Right atrium auricular region (tissue), 2 donors: Measurements from ENCODE around the gene TTC5. TPM values are rescaled to one million over a fixed set of nuclear protein-coding genes. Genes with fewer than 3 reads are reported as not detected.
"Not testable (repeated sequence)": the region's sequence is repeated elsewhere in the genome, so short reads cannot be mapped to it uniquely, and the experiment has no call there.

Source experiments
- DNase-seq: peaks from one replicate; pipeline ENCODE4 v3.0.0-alpha.2; 2019; ENCODE audit warnings: low spot score
- H3K27ac ChIP-seq, 2 donors: fragments of 200-600 bp; sonication (generic); 1 replicate in 1 of 2; 2 replicates in 1 of 2; pipeline ENCODE4 v1.5.1; 2016 to 2019
- H3K27me3 ChIP-seq, 2 donors: fragments of 200-600 bp; sonication (generic); one replicate each; pipeline versions ENCODE4 v1.5.1 to v1.6.0; 2017 to 2019
- H3K36me3 ChIP-seq: fragments of 200-600 bp; sonication (generic); one replicate; pipeline ENCODE4 v1.5.1; 2016
- H3K4me1 ChIP-seq, 2 donors: fragments of 200-600 bp; sonication (generic); one replicate each; pipeline versions ENCODE4 v1.5.1 to v1.6.0; 2017 to 2019
- H3K4me3 ChIP-seq, 2 donors: fragments of 200-600 bp; sonication (generic); 1 replicate in 1 of 2; 2 replicates in 1 of 2; pipeline ENCODE4 v1.5.1; 2017 to 2019; ENCODE audit warnings: mild to moderate bottlenecking in 1 of 2, moderate library complexity in 1 of 2
- H3K9me3 ChIP-seq, 2 donors: fragments of 200-600 bp; sonication (generic); one replicate each; pipeline ENCODE4 v1.5.1; 2019
- CTCF ChIP-seq, 2 donors: fragments of 200-600 bp; sonication (generic); IDR thresholded peaks; one replicate each; pipeline ENCODE4 v1.5.1; 2019; ENCODE audit warnings: antibody characterized with exemption in 2 of 2
- total RNA-seq, 2 donors: library from RNA; depleted of rRNA; stranded (reverse); fragments of >200 nt; gene quantifications; one replicate each; pipeline ENCODE4 v1.1.0, GENCODE V29; 2016

Gene TTC5
- total RNA-seq, 2 donors from 2014 or later: 4.3 to 7.7 TPM

- no peak for TF ChIP-seq CTCF (IDR thresholded peaks at IDR 0.05)
- no peak for DNase-seq
- H3K36me3 ChIP-seq: no peaks in the 10 kb centered on the region
These were observed 31.7 kb downstream of the TTC5 start for GRCh38 chr14:20274062-20274461.

GRCh38 chr14:20264361-20264760, 41.4 kb downstream of the TTC5 start:
- H3K4me1 ChIP-seq, H3K36me3 ChIP-seq, H3K27ac ChIP-seq, H3K9me3 ChIP-seq, H3K27me3 ChIP-seq, DNase-seq, H3K4me3 ChIP-seq: not testable (repeated sequence)

More at GRCh38 chr14:20274062-20274461, 31.7 kb downstream of the TTC5 start:
- no peaks in the 10 kb centered on the region for H3K4me1 ChIP-seq
- H3K27ac ChIP-seq: no peak overlapping the region
- H3K9me3 ChIP-seq: peaks cover 0 to 5% of the 10 kb centered on the region in 2 donors
- H3K4me3 ChIP-seq: no peak overlapping the region
- H3K27me3 ChIP-seq: no peaks in the 10 kb centered on the region

- H3K36me3 ChIP-seq: no peaks in the 10 kb centered on the region
- H3K9me3 ChIP-seq: no peaks in the 10 kb centered on the region
- H3K4me1 ChIP-seq: no peaks in the 10 kb centered on the region
- H3K4me3 ChIP-seq: no peak overlapping the region
- no peak overlapping the region for H3K27ac ChIP-seq
- TF ChIP-seq CTCF (IDR thresholded peaks at IDR 0.05): no peak
- H3K27me3 ChIP-seq: no peaks in the 10 kb centered on the region
- DNase-seq: no peak
These were observed 43.1 kb downstream of the TTC5 start for GRCh38 chr14:20262642-20263128.

- no peak for DNase-seq
- TF ChIP-seq CTCF (IDR thresholded peaks at IDR 0.05): no peak
- Histone ChIP-seq H3K4me3 (no peak overlapping the region), H3K4me1 (no peaks in the 10 kb centered on the region), H3K36me3 (no peaks in the 10 kb centered on the region), H3K9me3 (peaks cover 0 to 10% of the 10 kb centered on the region in 2 donors), H3K27ac (no peak overlapping the region), H3K27me3 (no peaks in the 10 kb centered on the region)
These were observed 58.0 kb downstream of the TTC5 start for GRCh38 chr14:20247646-20248246.

Other genes starting within 250 kb of the TTC5 start
- gene OR4L1, start 245.9 kb downstream of the TTC5 start, total RNA-seq: not detected
- not detected for gene OR4K17, start 195.2 kb downstream of the TTC5 start, total RNA-seq
- gene OR4N5, start 167.1 kb downstream of the TTC5 start, total RNA-seq: not detected
- gene OR11G2, start 115.1 kb downstream of the TTC5 start, total RNA-seq: not detected
- not detected for gene OR11H6, start 82.2 kb downstream of the TTC5 start, total RNA-seq
- not detected for gene OR11H7, start 77.0 kb downstream of the TTC5 start, total RNA-seq
- gene OR11H4, start 66.7 kb downstream of the TTC5 start, total RNA-seq: not detected
- 10 to 100 TPM; 52.9 to 71.1 TPM for gene CCNB1IP1, start 27.3 kb upstream of the TTC5 start, total RNA-seq
- gene PARP2, start 37.7 kb upstream of the TTC5 start, total RNA-seq: 1 to 10 TPM; 6.5 to 8.9 TPM
- 10 to 100 TPM in 1 of 2 donors, 1 to 10 TPM in 1; 6.9 to 11.9 TPM for gene TEP1, start 107.5 kb upstream of the TTC5 start, total RNA-seq
- under 1 TPM; 0.35 to 0.44 TPM for gene KLHL33, start 130.2 kb upstream of the TTC5 start, total RNA-seq
- 10 to 100 TPM; 23.8 to 30.1 TPM for gene OSGEP, start 148.9 kb upstream of the TTC5 start, total RNA-seq
- gene APEX1, start 149.3 kb upstream of the TTC5 start, total RNA-seq: 10 to 100 TPM; 72.6 to 97.6 TPM
- gene PIP4P1, start 155.5 kb upstream of the TTC5 start, total RNA-seq: 10 to 100 TPM in 1 of 2 donors, 1 to 10 TPM in 1; 9.8 to 13.3 TPM
- 10 to 100 TPM in 1 of 2 donors, 1 to 10 TPM in 1; 7.4 to 25.2 TPM for gene PNP, start 163.5 kb upstream of the TTC5 start, total RNA-seq
- not detected for gene RNASE10, start 199.6 kb upstream of the TTC5 start, total RNA-seq